ENCODE measurements around the gene GPBAR1.

DNA sequence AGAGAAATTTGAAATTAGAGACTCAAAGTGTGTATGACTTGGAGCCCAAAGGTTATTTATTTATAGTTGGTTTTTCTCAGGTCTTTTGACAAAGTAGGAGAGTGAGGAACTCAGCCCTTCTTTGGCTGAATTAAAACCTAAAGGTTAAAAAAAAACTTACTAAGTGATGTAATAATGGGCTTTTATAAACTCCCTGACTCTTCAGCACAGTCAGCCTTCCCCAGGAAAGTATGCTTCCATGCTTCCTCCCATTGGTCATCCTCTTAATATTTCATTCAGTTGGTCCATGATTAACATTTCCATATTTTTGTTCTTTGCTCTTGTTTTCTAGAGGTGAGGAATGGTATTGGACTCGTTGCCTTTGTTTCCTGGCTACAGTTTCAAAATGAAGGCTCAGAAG, 36.6 kb upstream of the GPBAR1 start:
- TF ChIP-seq, protein P1, sequence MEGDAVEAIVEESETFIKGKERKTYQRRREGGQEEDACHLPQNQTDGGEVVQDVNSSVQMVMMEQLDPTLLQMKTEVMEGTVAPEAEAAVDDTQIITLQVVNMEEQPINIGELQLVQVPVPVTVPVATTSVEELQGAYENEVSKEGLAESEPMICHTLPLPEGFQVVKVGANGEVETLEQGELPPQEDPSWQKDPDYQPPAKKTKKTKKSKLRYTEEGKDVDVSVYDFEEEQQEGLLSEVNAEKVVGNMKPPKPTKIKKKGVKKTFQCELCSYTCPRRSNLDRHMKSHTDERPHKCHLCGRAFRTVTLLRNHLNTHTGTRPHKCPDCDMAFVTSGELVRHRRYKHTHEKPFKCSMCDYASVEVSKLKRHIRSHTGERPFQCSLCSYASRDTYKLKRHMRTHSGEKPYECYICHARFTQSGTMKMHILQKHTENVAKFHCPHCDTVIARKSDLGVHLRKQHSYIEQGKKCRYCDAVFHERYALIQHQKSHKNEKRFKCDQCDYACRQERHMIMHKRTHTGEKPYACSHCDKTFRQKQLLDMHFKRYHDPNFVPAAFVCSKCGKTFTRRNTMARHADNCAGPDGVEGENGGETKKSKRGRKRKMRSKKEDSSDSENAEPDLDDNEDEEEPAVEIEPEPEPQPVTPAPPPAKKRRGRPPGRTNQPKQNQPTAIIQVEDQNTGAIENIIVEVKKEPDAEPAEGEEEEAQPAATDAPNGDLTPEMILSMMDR (IDR thresholded peaks at IDR 0.05) = no peak
- no peak for TF ChIP-seq POLR2A (IDR thresholded peaks at IDR 0.05)
